GM21786 (cell line): ENCODE measurements around the gene GIMAP8.
"Not testable (repeated sequence)": the region's sequence is repeated elsewhere in the genome, so short reads cannot be mapped to it uniquely, and the experiment has no call there.

ENCODE experiments used
- ATAC-seq: cut with Tn5 transposase; IDR thresholded peaks from one replicate; pipeline ENCODE4 v1.9.1; 2021; ENCODE audit not compliant: unreplicated experiment

GIMAP8 gene

DNA sequence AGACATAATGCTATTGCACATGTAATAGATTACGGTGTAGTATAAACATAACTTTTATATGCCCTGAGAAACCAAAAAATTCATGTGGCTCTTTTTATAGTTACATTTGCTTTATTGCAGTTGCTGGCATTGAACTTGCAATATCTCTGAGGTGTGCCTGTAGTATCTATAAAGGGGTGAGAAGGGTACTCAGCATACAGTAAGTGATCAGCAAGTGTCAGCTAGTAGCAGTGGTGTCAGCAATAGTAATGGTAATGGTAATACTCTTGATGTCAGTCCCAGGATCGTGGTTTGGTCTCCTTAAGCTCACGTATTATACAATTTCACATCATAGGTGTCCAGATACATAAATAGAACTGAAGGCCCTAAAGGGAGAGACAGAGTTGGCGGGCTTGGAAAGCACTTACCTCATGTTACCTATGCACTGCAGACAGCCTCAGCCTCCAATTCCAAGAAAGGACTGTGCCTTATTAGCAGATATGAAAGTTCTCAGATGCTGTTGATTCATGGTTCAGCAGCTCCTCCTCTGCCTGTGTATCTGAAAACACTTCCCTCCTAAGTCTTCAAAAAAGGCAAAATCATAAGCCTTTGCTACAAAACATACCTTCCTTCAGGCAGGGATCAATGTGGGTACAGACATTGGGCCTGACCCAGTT, 57.6 kb downstream of the GIMAP8 start:
- ATAC-seq: no peak

DNA sequence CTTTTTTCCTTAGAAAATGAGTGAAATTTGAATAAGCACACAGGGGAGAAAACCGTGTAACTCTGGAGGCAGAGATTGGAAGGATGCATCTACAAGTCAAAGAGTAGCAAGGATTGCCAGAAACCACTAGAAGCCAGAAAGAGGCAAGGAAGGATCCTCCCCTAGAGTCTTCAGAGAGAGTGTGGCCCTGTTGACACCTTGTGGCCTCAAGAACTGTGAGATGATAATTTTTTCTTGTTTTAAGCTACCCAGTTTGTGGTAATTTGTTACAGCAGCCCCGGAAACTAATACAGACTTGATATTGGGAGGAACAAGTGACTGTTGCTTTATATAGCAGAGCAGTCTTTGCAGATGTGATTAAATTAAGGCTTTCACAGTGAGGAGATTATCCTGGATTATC, 60.6 kb downstream of the GIMAP8 start:
- no peak for ATAC-seq

DNA sequence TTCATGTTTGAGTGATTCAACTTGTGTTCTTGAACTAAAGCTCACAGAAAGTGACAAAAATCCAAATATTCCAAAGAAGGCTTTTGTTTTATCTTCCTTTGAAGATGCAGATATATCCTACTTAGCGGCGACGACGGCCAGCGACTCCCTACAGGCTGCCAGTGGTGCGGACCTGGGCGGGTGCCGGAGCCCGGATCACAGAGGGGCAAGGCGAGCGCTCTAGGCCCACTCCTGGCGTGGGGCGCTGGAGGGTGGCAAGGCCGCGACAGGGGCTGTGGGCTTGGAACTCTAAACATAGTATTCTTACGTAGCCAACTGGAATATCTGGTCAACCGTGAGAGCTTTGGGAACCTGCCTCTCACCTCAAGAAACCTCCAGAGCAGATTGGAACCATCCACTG, 63.3 kb downstream of the GIMAP8 start:
- no peak for ATAC-seq

- ATAC-seq: peak; percentile 73
Observed at GRCh38 chr7:150514748-150515222, 64.4 kb downstream of the GIMAP8 start, which contains the start of gene GIMAP7. TSS of gene GIMAP7 (plus strand) at chr7:150514872. CDS start at chr7:150519975, 5,103 bp downstream.

DNA sequence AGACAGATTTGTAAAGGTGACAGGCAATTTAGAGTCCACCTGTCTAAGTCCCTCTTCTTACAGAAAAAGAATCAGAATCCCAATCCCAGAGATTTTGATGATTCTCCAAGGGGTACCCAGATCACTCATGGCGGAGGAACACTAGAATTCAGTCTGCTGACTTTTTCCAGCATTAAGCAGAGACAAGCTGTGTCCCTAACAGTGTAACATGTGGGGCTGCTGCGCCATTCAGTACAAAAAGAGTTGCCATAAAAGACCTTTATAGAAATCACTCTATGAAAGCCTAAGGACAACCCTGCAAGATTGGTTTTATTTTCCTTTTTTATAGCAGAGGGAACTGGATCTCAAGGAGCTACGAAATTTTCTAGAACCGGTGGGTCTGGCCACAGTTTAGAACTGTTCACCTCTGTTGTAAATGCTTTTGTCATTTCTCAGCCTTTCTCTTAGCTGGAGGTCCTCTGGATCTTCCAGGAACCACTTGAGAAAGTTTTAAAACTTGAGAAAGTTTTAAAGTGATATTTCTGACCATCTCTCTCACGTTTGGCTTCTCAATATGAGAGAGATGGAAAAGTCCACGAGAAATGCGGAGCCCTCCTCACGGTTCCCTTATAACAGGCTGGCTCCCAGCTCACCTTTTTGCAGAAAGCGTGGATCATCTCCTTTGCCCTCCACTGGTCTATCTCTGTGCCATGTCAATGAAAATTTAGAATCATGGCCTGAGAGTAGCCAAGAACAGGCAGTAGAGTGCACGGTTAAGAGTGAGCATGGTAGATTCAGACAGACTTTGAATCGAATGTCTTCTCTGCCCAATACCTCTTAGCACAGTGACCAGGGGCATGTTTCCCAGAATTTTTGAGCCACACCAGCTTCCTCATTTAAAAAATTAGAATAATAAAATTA, 65.1 kb downstream of the GIMAP8 start:
- peak; percentile 18 for ATAC-seq

DNA sequence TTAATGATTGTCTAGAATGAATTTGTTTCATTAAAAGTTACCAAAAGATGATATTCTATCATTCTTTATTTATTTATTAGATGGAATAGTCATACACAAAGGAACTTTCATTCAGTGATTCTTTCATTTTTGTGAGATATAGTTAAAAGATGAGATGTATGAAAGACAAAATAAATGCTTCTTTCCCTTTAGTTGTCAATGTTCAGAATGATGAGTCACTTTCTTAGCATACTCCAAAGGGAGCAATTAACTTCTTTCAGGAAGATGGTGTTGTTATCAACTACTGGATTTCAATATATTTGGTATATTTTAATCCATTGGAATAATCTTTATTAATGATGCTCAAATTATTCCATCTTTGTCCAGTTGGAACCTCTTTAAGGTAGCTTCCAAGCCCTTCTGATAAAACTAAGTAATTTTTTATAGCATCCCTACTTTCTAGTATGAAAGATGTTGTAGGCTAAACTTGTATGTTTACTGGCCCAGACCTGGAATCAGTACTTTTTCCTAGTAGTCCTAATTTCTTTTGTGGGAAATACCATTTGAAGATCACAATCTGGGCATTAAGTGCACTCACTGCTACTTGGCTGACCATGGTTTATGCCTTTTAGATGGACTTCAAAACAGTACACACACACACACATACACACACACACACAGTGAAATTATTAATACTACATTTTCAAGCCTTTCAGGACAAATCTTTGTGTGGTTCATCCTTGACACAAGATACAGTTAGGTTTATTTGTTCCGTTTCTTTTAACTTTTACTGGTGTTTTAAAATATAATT, 66.7 kb downstream of the GIMAP8 start:
- no peak for ATAC-seq

GRCh38 chr7:150519310-150519709, 68.9 kb downstream of the GIMAP8 start:
- ATAC-seq: no peak

DNA sequence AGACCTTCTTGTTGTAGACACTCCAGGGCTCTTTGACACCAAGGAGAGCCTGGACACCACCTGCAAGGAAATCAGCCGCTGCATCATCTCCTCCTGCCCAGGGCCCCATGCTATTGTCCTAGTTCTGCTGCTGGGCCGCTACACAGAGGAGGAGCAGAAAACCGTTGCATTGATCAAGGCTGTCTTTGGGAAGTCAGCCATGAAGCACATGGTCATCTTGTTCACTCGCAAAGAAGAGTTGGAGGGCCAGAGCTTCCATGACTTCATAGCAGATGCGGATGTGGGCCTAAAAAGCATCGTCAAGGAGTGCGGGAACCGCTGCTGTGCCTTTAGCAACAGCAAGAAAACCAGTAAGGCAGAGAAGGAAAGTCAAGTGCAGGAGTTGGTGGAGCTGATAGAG, 69.7 kb downstream of the GIMAP8 start:
- no peak for ATAC-seq

- not testable (repeated sequence) for ATAC-seq
Observed at GRCh38 chr7:150522931-150523330, 72.5 kb downstream of the GIMAP8 start.

DNA sequence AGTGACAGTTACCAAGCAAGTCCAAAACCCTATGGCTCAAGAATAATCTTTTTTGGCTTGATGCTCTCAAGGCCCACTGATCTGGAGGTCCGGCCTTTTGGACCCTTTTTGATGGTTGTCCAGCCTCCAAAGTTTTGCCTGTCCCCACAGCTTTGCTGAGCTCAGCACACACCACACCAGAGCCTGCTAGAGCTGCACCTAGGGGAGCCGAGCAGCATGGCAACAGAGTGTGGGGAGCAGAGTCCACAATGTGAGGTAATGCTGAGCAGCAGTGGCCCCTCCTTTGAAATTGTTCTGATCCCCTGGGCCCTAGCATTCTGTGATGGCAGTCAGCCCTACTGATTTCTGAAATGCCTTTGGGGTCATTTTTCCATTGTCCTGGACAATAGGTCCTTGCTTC, 73.6 kb downstream of the GIMAP8 start:
- no peak for ATAC-seq
